ENCODE measurements around the gene ALB. TPM values are rescaled to one million over a fixed set of nuclear protein-coding genes. Genes with fewer than 3 reads are reported as not detected.

The ALB gene
- polyA plus RNA-seq, 4 donors: 1.4 to 1,495 (median 3.2) TPM

GRCh38 chr4:73408181-73408867 is 4.2 kb downstream of the ALB start:
- no peak for DNase-seq (ENCODE audit: low read depth in 4 of 4, low spot score in 2 of 4)

GRCh38 chr4:73409012-73409862 is 5.2 kb downstream of the ALB start:
- no peak for DNase-seq (ENCODE audit: low read depth in 4 of 4, low spot score in 2 of 4)

GRCh38 chr4:73409978-73410548 is 6.0 kb downstream of the ALB start:
- no peak for DNase-seq (ENCODE audit: low read depth in 4 of 4, low spot score in 2 of 4)

GRCh38 chr4:73410916-73411730 is 7.0 kb downstream of the ALB start:
- DNase-seq (ENCODE audit: low read depth in 4 of 4, low spot score in 2 of 4): no peak

GRCh38 chr4:73411731-73412414 is 7.8 kb downstream of the ALB start:
- no peak for DNase-seq (ENCODE audit: low read depth in 4 of 4, low spot score in 2 of 4)

GRCh38 chr4:73413294-73413755 is 9.2 kb downstream of the ALB start:
- DNase-seq (ENCODE audit: low read depth in 4 of 4, low spot score in 2 of 4): no peak

- DNase-seq (ENCODE audit: low read depth in 4 of 4, low spot score in 2 of 4): no peak
These were observed 10.8 kb downstream of the ALB start for GRCh38 chr4:73414936-73415271.

- no peak for DNase-seq (ENCODE audit: low read depth in 4 of 4, low spot score in 2 of 4)
These were observed 11.7 kb downstream of the ALB start for GRCh38 chr4:73415807-73416238.

- DNase-seq (ENCODE audit: low read depth in 4 of 4, low spot score in 2 of 4): no peak
These were observed 12.5 kb downstream of the ALB start for GRCh38 chr4:73416423-73417087.

- no peak for DNase-seq (ENCODE audit: low read depth in 4 of 4, low spot score in 2 of 4)
These were observed 13.3 kb downstream of the ALB start for GRCh38 chr4:73417342-73417741.

- no peak for DNase-seq (ENCODE audit: low read depth in 4 of 4, low spot score in 2 of 4)
These were observed 13.9 kb downstream of the ALB start for GRCh38 chr4:73417973-73418372.

GRCh38 chr4:73418677-73419076 is 14.6 kb downstream of the ALB start:
- DNase-seq (ENCODE audit: low read depth in 4 of 4, low spot score in 2 of 4): no peak

- DNase-seq (ENCODE audit: low read depth in 4 of 4, low spot score in 2 of 4): no peak
These were observed 15.3 kb downstream of the ALB start for GRCh38 chr4:73419106-73420038.

- DNase-seq (ENCODE audit: low read depth in 4 of 4, low spot score in 2 of 4): no peak
These were observed 16.5 kb downstream of the ALB start for GRCh38 chr4:73420615-73421014.

GRCh38 chr4:73421708-73422457 is 17.8 kb downstream of the ALB start:
- no peak for DNase-seq (ENCODE audit: low read depth in 4 of 4, low spot score in 2 of 4)

- no peak for DNase-seq (ENCODE audit: low read depth in 4 of 4, low spot score in 2 of 4)
These were observed 18.3 kb downstream of the ALB start for GRCh38 chr4:73422458-73422752.

GRCh38 chr4:73423184-73423583 is 19.1 kb downstream of the ALB start:
- no peak for DNase-seq (ENCODE audit: low read depth in 4 of 4, low spot score in 2 of 4)

GRCh38 chr4:73426666-73427065 is 22.6 kb downstream of the ALB start:
- no peak for DNase-seq (ENCODE audit: low read depth in 4 of 4, low spot score in 2 of 4)
